GM20431 (cell line): ENCODE results near the gene ANXA8.
"Not testable (repeated sequence)": the region's sequence is repeated elsewhere in the genome, so short reads cannot be mapped to it uniquely, and the experiment has no call there.

Source experiments
- in situ Hi-C: fragments of 300-500 bp; cut with MseI, MboI; formaldehyde crosslinking; loops from one replicate; pipeline ENCODE4 v1.15.0; 2020; ENCODE audit warnings: low sequenced_read_pairs; ENCODE audit not compliant: unreplicated experiment

Gene ANXA8

GRCh38 chr10:47465216-47465917, 18.5 kb downstream of the ANXA8 start:
- in situ Hi-C loops, result not testable (repeated sequence)

- in situ Hi-C loops, result not testable (repeated sequence)
Measured at GRCh38 chr10:47462577-47463358, 21.1 kb downstream of the ANXA8 start.

GRCh38 chr10:47461261-47461687, 22.6 kb downstream of the ANXA8 start:
- in situ Hi-C loops, result not testable (repeated sequence)

GRCh38 chr10:47458466-47459154, 25.3 kb downstream of the ANXA8 start:
- in situ Hi-C loops, result no loop called here

GRCh38 chr10:47457826-47458225, 26.1 kb downstream of the ANXA8 start:
- in situ Hi-C loops, result no loop called here

- in situ Hi-C loops, result no loop called here
Measured at GRCh38 chr10:47457528-47457820, 26.4 kb downstream of the ANXA8 start.

GRCh38 chr10:47456794-47457527, 27.0 kb downstream of the ANXA8 start:
- in situ Hi-C loops, result no loop called here

- in situ Hi-C loops, result no loop called here
Measured at GRCh38 chr10:47456079-47456785, 27.7 kb downstream of the ANXA8 start.

GRCh38 chr10:47455350-47456078, 28.4 kb downstream of the ANXA8 start:
- in situ Hi-C loops, result not testable (repeated sequence)

- in situ Hi-C loops, result no loop called here
Measured at GRCh38 chr10:47454780-47455058, 29.2 kb downstream of the ANXA8 start.

GRCh38 chr10:47454008-47454779, 29.7 kb downstream of the ANXA8 start:
- in situ Hi-C loops, result no loop called here

- in situ Hi-C loops, result no loop called here
Measured at GRCh38 chr10:47453141-47454007, 30.5 kb downstream of the ANXA8 start.

- in situ Hi-C loops, result no loop called here
Measured at GRCh38 chr10:47452495-47453140, 31.3 kb downstream of the ANXA8 start.

GRCh38 chr10:47451998-47452494, 31.9 kb downstream of the ANXA8 start:
- in situ Hi-C loops, result no loop called here

GRCh38 chr10:47451273-47451997, 32.5 kb downstream of the ANXA8 start:
- in situ Hi-C loops, result no loop called here

- in situ Hi-C loops, result no loop called here
Measured at GRCh38 chr10:47450442-47450841, 33.5 kb downstream of the ANXA8 start.
